ENCODE results near the gene FAM234A.

- TF ChIP-seq TAF1 (IDR thresholded peaks at IDR 0.05; ENCODE audit: low read depth, low read length) = no peak
- no peak for TF ChIP-seq POLR2A (IDR thresholded peaks at IDR 0.05; ENCODE audit: low read depth, low read length)
- TF ChIP-seq SPI1 (IDR thresholded peaks at IDR 0.05; ENCODE audit: low read depth, low read length) = no peak
- no peak for TF ChIP-seq POLR2AphosphoS5 (IDR thresholded peaks at IDR 0.05; ENCODE audit: low read depth, low read length)
- no peak for TF ChIP-seq POU2F2 (IDR thresholded peaks at IDR 0.05; ENCODE audit: low read depth, low read length)
Measured at GRCh38 chr16:309476-309875, 74.9 kb downstream of the FAM234A start.

All from GM12891 (cell line).